Bronchial epithelial cell (primary cell): Measurements from ENCODE around the gene OAS1. TPM values are rescaled to one million over a fixed set of nuclear protein-coding genes. Genes with fewer than 3 reads are reported as not detected.

Experiments
- DNase-seq: peaks from one replicate; pipeline ENCODE4 v3.0.0-alpha.2; 2010; ENCODE audit warnings: low read depth
- FAIRE-seq: peaks from 2 replicates; lab custom pipeline; 2011; peaks lifted over from hg19 to GRCh38; lab: Jason Lieb, UNC
- H3K27me3 ChIP-seq: 2 replicates; pipeline ENCODE4 v1.5.1; 2011; ENCODE audit warnings: low read length; ENCODE audit not compliant: control insufficient read depth, insufficient read depth
- H3K36me3 ChIP-seq: 2 replicates; pipeline ENCODE4 v1.5.1; 2011; ENCODE audit warnings: low read length; ENCODE audit not compliant: control insufficient read depth, insufficient read depth
- H3K4me3 ChIP-seq: 2 replicates; pipeline ENCODE4 v1.5.1; 2011; ENCODE audit warnings: mild to moderate bottlenecking, low read depth, low read length, control low read depth
- total RNA-seq: library from RNA; depleted of rRNA; stranded (reverse); fragments of >200 nt; gene quantifications from 2 replicates; pipeline ENCODE4 v1.2.1, GENCODE V29; 2014
- TF ChIP-seq, protein P1 (sequence below): IDR thresholded peaks from 2 replicates; pipeline ENCODE4 v1.5.1; 2011; ENCODE audit warnings: mild to moderate bottlenecking, moderate library complexity, low read length, control low read depth, inconsistent platforms; ENCODE audit not compliant: insufficient read depth, severe bottlenecking

The OAS1 gene
- total RNA-seq, 1 donor from 2014 or later = 1.3 TPM

- FAIRE-seq (no peak), DNase-seq (no peak)
- Histone ChIP-seq H3K36me3 (no peaks in the 10 kb centered on the region), H3K4me3 (no peak overlapping the region), H3K27me3 (no peaks in the 10 kb centered on the region)
- TF ChIP-seq, protein P1, sequence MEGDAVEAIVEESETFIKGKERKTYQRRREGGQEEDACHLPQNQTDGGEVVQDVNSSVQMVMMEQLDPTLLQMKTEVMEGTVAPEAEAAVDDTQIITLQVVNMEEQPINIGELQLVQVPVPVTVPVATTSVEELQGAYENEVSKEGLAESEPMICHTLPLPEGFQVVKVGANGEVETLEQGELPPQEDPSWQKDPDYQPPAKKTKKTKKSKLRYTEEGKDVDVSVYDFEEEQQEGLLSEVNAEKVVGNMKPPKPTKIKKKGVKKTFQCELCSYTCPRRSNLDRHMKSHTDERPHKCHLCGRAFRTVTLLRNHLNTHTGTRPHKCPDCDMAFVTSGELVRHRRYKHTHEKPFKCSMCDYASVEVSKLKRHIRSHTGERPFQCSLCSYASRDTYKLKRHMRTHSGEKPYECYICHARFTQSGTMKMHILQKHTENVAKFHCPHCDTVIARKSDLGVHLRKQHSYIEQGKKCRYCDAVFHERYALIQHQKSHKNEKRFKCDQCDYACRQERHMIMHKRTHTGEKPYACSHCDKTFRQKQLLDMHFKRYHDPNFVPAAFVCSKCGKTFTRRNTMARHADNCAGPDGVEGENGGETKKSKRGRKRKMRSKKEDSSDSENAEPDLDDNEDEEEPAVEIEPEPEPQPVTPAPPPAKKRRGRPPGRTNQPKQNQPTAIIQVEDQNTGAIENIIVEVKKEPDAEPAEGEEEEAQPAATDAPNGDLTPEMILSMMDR = no peak
These were observed 57.4 kb downstream of the OAS1 start for GRCh38 chr12:112964067-112964670.

DNA sequence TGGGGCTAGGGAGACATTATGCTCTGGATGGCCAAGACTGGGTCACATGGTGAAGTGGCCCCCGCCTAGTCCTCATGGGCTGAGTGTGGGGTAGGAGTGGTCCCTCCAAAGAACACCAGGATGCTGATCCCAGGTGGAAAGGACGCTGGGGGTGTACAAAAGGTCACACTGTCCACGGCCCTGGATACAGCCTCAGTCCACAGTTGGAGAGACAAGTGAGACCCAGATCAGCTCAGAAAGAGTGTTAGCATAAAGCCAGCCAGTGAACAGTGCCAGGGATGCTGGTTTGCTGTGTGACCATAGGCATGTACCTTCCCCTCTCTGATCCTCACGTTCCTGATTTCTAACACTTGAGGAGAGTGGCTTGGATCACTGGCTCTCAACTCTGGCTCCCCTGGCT, 58.2 kb downstream of the OAS1 start:
- H3K36me3 ChIP-seq = no peaks in the 10 kb centered on the region
- H3K27me3 ChIP-seq = no peaks in the 10 kb centered on the region
- TF ChIP-seq, protein P1 = no peak
- FAIRE-seq = no peak
- no peak overlapping the region for H3K4me3 ChIP-seq
- no peak for DNase-seq

GRCh38 chr12:112965643-112966042, 58.9 kb downstream of the OAS1 start:
- DNase-seq (no peak), FAIRE-seq (no peak)
- TF ChIP-seq, protein P1 = no peak

GRCh38 chr12:112967306-112967705, 60.5 kb downstream of the OAS1 start:
- H3K27me3 ChIP-seq = no peaks in the 10 kb centered on the region
- H3K4me3 ChIP-seq = no peak overlapping the region
- no peak for DNase-seq
- FAIRE-seq = no peak
- no peaks in the 10 kb centered on the region for H3K36me3 ChIP-seq
- TF ChIP-seq, protein P1 = no peak

More at GRCh38 chr12:112965643-112966042, 58.9 kb downstream of the OAS1 start:
- Histone ChIP-seq H3K36me3 (no peaks in the 10 kb centered on the region), H3K4me3 (no peak overlapping the region), H3K27me3 (no peaks in the 10 kb centered on the region)

- FAIRE-seq = no peak
- no peaks in the 10 kb centered on the region for H3K27me3 ChIP-seq
- TF ChIP-seq, protein P1 = no peak
- no peak overlapping the region for H3K4me3 ChIP-seq
- DNase-seq = no peak
- H3K36me3 ChIP-seq = no peaks in the 10 kb centered on the region
These were observed 61.1 kb downstream of the OAS1 start for GRCh38 chr12:112967858-112968257.

Other genes with a start within 250 kb of the OAS1 start
- gene RPH3A, start 115.2 kb upstream of the OAS1 start, total RNA-seq = not detected in 2 replicates
- gene OAS3, start 31.5 kb downstream of the OAS1 start, total RNA-seq = 1.3 TPM in 2 replicates
- gene OAS2, start 71.6 kb downstream of the OAS1 start, total RNA-seq = 0.64 and 0.79 TPM in 2 replicates
- gene DTX1, start 149.8 kb downstream of the OAS1 start, total RNA-seq = not detected in 2 replicates
- 0.26 and 2.3 TPM in 2 replicates for gene RASAL1, start 228.8 kb downstream of the OAS1 start, total RNA-seq
- gene CFAP73, start 242.8 kb downstream of the OAS1 start, total RNA-seq = not detected in 2 replicates